Caco-2 (cell line): ENCODE measurements around the gene RAB36. TPM values are rescaled to one million over a fixed set of nuclear protein-coding genes. Genes with fewer than 3 reads are reported as not detected.

Source experiments
- BruUV-seq: library from RNA; stranded (reverse); fragments of 400-500 nt; replicated peaks from 2 replicates; lab custom pipeline; 2021; lab: Mats Ljungman, UMichigan
- CTCF ChIA-PET: fragments of 300-600 bp; sonication (Branson Sonifier 250); formaldehyde crosslinking; loops from one replicate; lab custom pipeline; 2022; ENCODE audit warnings: antibody characterized with exemption; lab: Charles Lee
- POLR2A ChIA-PET: fragments of 300-600 bp; sonication (Branson Sonifier 250); formaldehyde crosslinking; loops from one replicate; lab custom pipeline; 2022; ENCODE audit warnings: antibody characterized with exemption; lab: Charles Lee
- DNase-seq, 2 experiments: peaks; one replicate each; pipeline versions ENCODE4 v3.0.0 to v3.0.0-alpha.2; 2020 to 2022
- H3K27me3 ChIP-seq: replicated peaks from 2 replicates; pipeline ENCODE4 v1.6.0; 2011; ENCODE audit warnings: low read length; ENCODE audit not compliant: control insufficient read depth, insufficient read depth
- H3K36me3 ChIP-seq: 2 replicates; pipeline ENCODE4 v1.5.1; 2011; ENCODE audit warnings: low read length; ENCODE audit not compliant: control insufficient read depth, insufficient read depth
- H3K4me1 ChIP-seq: fragments of 250-450 bp; sonication (Bioruptor Pico); 2 replicates; pipeline ENCODE4 v1.5.1; 2020; ENCODE audit warnings: mild to moderate bottlenecking
- H3K4me3 ChIP-seq: 2 replicates; pipeline ENCODE4 v1.5.1; 2011; ENCODE audit warnings: low read depth, mild to moderate bottlenecking, control low read depth, low read length
- H3K9me3 ChIP-seq: fragments of 250-450 bp; sonication (Bioruptor Pico); 2 replicates; pipeline ENCODE4 v1.5.1; 2020; ENCODE audit warnings: mild to moderate bottlenecking, moderate library complexity
- H3K27ac Mint-ChIP-seq: one replicate; pipeline ENCODE4 v1.8.0; 2022; ENCODE audit warnings: mixed read lengths; ENCODE audit not compliant: unreplicated experiment
- H3K27me3 Mint-ChIP-seq: one replicate; pipeline ENCODE4 v1.8.0; 2022; ENCODE audit warnings: mixed read lengths; ENCODE audit not compliant: insufficient read depth, unreplicated experiment
- H3K36me3 Mint-ChIP-seq: one replicate; pipeline ENCODE4 v1.8.0; 2022; ENCODE audit warnings: mild to moderate bottlenecking, mixed read lengths; ENCODE audit not compliant: insufficient read depth, unreplicated experiment
- H3K4me1 Mint-ChIP-seq: one replicate; pipeline ENCODE4 v1.8.0; 2022; ENCODE audit warnings: low read depth, mixed read lengths; ENCODE audit not compliant: unreplicated experiment
- H3K4me3 Mint-ChIP-seq: one replicate; pipeline ENCODE4 v1.8.0; 2022; ENCODE audit warnings: mild to moderate bottlenecking, moderate library complexity, mixed read lengths; ENCODE audit not compliant: unreplicated experiment
- H3K9me3 Mint-ChIP-seq: one replicate; pipeline ENCODE4 v1.8.0; 2022; ENCODE audit warnings: mixed read lengths; ENCODE audit not compliant: unreplicated experiment
- intact Hi-C: fragments of 100-400 bp; cut with micrococcal nuclease; formaldehyde crosslinking; loops from one replicate; pipeline ENCODE4 v1.10.0; 2022; ENCODE audit not compliant: unreplicated experiment
- total RNA-seq: library from RNA; stranded (reverse); gene quantifications from 2 replicates; pipeline ENCODE4 v1.2.3, GENCODE V29; 2022
- TF ChIP-seq, protein P1 (sequence below), 2 experiments: fragments of 200-600 bp in 1 of 2; IDR thresholded peaks; 1 replicate in 1 of 2; 2 replicates in 1 of 2; pipeline versions ENCODE4 v1.5.1 to v1.8.0; 2011 to 2022; ENCODE audit warnings: antibody characterized with exemption in 1 of 2, control low read depth in 1 of 2, inconsistent platforms in 1 of 2, low read depth in 1 of 2, low read length in 1 of 2, mild to moderate bottlenecking in 1 of 2, moderate library complexity in 1 of 2; ENCODE audit not compliant: insufficient read depth in 1 of 2, severe bottlenecking in 1 of 2, unreplicated experiment in 1 of 2

Gene RAB36
- total RNA-seq, 1 experiment from 2014 or later: 0.52 TPM

DNA sequence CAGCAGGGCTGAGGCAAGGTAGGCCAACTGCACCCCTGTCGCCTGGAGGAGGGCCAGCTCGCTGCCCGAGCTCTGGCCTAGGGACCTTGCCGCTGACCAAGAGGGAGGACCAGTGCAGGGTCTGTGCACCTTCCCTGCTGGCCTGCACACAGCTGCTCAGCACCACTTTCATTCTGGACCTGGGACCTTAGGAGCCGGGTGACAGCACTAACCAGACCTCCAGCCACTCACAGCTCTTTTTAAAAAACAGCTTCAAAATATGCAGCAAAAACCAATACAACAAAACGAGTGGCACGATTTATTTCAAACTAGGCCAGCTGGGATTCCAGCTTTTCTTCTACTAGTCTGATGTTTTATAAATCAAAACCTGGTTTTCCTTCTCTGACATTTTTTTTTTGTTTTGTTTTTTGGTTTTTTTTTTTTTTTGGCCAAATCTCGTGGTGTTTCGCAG is 21.4 kb upstream of the RAB36 start:
- no peak overlapping the region for H3K4me3 Mint-ChIP-seq
- no TSS peak for BruUV-seq
- intact Hi-C loops: no loop called here

DNA sequence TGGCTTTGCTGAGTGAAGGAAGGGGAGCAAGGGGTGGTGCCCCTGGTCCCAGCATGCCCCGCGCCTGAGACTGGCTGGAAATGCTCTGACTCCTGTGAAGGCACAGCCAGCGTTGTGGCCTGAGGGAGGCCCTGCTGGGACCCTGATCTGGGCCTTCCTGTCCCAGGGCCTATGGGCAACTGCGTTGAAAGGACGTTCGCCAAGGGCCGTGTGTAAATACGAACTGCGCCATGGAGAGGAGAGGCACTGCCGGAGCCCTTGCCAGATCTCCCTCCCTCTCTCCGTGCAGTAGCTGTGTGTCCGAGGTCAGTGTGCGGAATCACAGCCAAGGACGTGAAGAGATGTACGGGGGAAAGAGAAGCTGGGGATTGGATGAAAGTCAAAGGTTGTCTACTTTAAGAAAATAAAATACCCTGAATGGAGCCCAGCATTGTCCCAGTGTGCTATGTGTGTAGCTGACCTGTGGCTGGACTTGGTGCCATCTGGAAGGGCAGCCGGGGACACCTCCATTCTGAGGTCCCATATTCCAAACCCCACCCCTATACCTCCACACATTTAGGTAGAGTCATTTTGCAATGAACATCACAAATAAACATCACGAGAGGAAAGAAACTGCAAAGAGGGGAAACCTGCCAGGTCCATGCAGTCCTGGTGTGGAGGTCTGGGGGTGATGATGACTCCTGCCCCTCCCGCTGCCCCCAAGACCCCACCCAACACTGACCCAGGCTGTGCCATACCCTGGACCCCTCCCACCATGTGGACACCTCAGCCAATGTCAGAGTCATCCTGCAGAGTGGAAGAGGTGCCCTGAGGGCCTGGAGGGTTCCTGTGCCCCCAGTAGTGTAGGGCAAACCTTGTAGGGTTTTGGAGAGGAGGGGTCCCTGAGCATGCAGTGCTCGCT is 20.4 kb upstream of the RAB36 start:
- Histone ChIP-seq H3K4me3 (no peak overlapping the region), H3K9me3 (no peaks in the 10 kb centered on the region), H3K27me3 (no peaks in the 10 kb centered on the region), H3K36me3 (no peaks in the 10 kb centered on the region), H3K4me1 (no peaks in the 10 kb centered on the region)
- CTCF ChIA-PET: interaction anchor here (1.8 kb wide), 1 partner anchor 168 kb away, joined by 7 read pairs; no protein-coding TSS in a partner anchor
- TF ChIP-seq, protein P1, sequence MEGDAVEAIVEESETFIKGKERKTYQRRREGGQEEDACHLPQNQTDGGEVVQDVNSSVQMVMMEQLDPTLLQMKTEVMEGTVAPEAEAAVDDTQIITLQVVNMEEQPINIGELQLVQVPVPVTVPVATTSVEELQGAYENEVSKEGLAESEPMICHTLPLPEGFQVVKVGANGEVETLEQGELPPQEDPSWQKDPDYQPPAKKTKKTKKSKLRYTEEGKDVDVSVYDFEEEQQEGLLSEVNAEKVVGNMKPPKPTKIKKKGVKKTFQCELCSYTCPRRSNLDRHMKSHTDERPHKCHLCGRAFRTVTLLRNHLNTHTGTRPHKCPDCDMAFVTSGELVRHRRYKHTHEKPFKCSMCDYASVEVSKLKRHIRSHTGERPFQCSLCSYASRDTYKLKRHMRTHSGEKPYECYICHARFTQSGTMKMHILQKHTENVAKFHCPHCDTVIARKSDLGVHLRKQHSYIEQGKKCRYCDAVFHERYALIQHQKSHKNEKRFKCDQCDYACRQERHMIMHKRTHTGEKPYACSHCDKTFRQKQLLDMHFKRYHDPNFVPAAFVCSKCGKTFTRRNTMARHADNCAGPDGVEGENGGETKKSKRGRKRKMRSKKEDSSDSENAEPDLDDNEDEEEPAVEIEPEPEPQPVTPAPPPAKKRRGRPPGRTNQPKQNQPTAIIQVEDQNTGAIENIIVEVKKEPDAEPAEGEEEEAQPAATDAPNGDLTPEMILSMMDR (IDR thresholded peaks at IDR 0.05; ENCODE audit: insufficient read depth in 1 of 2, low read depth in 1 of 2, low read length in 1 of 2, severe bottlenecking in 1 of 2, unreplicated experiment in 1 of 2): no peak
- no peaks in the 10 kb centered on the region for H3K4me1 Mint-ChIP-seq
- BruUV-seq: no TSS peak
- no peaks in the 10 kb centered on the region for H3K9me3 Mint-ChIP-seq
- DNase-seq: no peak
- no peak overlapping the region for H3K4me3 Mint-ChIP-seq
- no peaks in the 10 kb centered on the region for H3K27me3 Mint-ChIP-seq
- POLR2A ChIA-PET: no interaction called here
- H3K27ac Mint-ChIP-seq: no peak overlapping the region
- no peaks in the 10 kb centered on the region for H3K36me3 Mint-ChIP-seq
- intact Hi-C loops: no loop called here

More for the DNA sequence above, 21.4 kb upstream of the RAB36 start:
- H3K4me1 ChIP-seq: no peaks in the 10 kb centered on the region
- TF ChIP-seq, protein P1 (IDR thresholded peaks at IDR 0.05; ENCODE audit: insufficient read depth in 1 of 2, low read depth in 1 of 2, low read length in 1 of 2, severe bottlenecking in 1 of 2, unreplicated experiment in 1 of 2): no peak
- H3K36me3 Mint-ChIP-seq: no peaks in the 10 kb centered on the region
- ChIA-PET CTCF (interaction anchor here (1.8 kb wide), 1 partner anchor 167 kb away, joined by 7 read pairs; no protein-coding TSS in a partner anchor), POLR2A (no interaction called here)
- H3K9me3 ChIP-seq: no peaks in the 10 kb centered on the region
- no peaks in the 10 kb centered on the region for H3K27me3 Mint-ChIP-seq
- H3K9me3 Mint-ChIP-seq: no peaks in the 10 kb centered on the region
- DNase-seq: no peak
- no peak overlapping the region for H3K4me3 ChIP-seq
- no peaks in the 10 kb centered on the region for H3K27me3 ChIP-seq
- H3K36me3 ChIP-seq: no peaks in the 10 kb centered on the region
- H3K4me1 Mint-ChIP-seq: no peaks in the 10 kb centered on the region
- H3K27ac Mint-ChIP-seq: no peak overlapping the region

DNA sequence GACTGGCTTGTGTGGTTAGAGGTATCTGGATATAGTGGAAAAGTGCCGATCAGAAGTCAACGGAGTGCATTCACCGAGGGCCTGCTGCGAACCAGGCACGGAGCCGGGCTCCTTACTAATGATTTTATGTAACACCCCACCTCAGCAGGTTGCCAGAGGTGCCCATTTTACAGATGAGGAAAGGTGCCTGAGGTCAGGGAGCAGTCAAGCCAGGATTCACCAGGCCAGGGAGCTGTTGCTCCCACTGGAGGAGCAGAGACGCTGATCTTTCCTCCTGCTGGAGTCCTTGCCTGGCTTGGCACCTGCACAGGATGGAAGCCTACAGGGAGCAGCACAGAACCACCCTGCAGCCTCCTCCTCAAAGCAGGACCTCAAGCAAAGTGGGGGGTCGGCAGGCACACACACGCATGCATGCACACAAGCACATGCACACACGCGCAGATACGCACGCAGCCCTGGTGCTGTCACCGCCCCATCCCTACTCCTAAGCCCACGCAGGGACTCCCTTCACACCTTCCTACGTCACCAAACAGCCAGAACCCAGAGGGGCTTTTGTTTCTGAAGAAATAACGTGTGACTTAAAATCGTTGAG is 19.7 kb upstream of the RAB36 start:
- H3K27ac Mint-ChIP-seq: no peak overlapping the region
- H3K4me1 Mint-ChIP-seq: no peaks in the 10 kb centered on the region
- BruUV-seq: no TSS peak
- intact Hi-C loops: no loop called here
- no peaks in the 10 kb centered on the region for H3K9me3 Mint-ChIP-seq
- no peak overlapping the region for H3K4me3 ChIP-seq
- no peaks in the 10 kb centered on the region for H3K9me3 ChIP-seq
- CTCF ChIA-PET: interaction anchor here (1.4 kb wide), 1 partner anchor 167 kb away, joined by 3 read pairs; no protein-coding TSS in a partner anchor
- no peak for DNase-seq
- TF ChIP-seq, protein P1 (IDR thresholded peaks at IDR 0.05; ENCODE audit: insufficient read depth in 1 of 2, low read depth in 1 of 2, low read length in 1 of 2, severe bottlenecking in 1 of 2, unreplicated experiment in 1 of 2): no peak
- no peaks in the 10 kb centered on the region for H3K27me3 ChIP-seq
- no peaks in the 10 kb centered on the region for H3K36me3 Mint-ChIP-seq
- H3K36me3 ChIP-seq: no peaks in the 10 kb centered on the region
- POLR2A ChIA-PET: no interaction called here
- no peak overlapping the region for H3K4me3 Mint-ChIP-seq
- no peaks in the 10 kb centered on the region for H3K27me3 Mint-ChIP-seq
- no peaks in the 10 kb centered on the region for H3K4me1 ChIP-seq
